Stimulated activated CD4-positive, alpha-beta T cell treated with anti-CD3 and anti-CD28 coated beads, TNF-alpha, amount 100 ng/mL, for 1 hour (primary cell): Measurements from ENCODE around the gene GNG12.
"Not testable (repeated sequence)": the region's sequence is repeated elsewhere in the genome, so short reads cannot be mapped to it uniquely, and the experiment has no call there.

Experiments used
- DNase-seq, 3 donors: peaks; one replicate each; pipeline ENCODE4 v3.0.0-alpha.2; 2020; ENCODE audit warnings: low read depth in 3 of 3, low spot score in 1 of 3

The GNG12 gene

DNA sequence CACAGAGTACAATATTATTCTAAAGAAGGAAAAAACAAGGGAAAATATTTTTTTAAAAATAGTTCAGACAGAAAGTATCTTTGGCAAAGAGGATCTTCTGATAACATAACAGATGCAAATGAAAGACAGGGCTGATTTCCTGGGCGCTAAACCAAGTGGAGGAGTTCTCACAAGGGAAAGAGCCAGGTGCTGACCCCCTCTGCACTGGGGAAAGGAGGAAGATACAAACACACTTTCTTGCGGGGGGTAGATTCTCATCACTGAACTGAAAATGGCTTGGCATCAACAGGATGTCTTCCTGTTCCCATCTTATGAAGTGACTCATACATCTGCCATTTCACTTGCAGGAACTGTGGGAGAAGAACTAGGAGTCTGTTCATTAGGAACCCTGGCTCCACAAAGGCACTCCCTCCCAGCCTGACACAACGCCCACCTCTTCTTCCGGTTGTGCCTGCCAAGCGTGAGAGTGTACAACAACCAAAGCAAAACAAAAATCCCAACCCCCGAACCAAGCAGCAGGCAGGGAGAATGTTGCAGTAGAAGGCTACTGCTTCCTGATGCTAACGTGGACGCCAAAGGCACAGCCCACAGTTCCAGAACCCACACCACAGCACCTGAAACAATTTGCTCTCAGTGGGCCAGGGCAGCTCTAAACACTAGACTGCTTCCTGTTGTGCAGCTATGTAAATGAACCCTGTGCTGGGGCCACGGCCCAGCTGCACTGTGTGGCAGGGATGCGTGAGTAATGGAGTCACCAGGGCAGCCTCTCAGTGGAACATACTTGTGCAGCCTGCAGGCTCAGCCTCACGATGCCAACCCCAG is 97.2 kb downstream of the GNG12 start:
- peak in 1 of 3 donors; percentile 7 for DNase-seq

DNA sequence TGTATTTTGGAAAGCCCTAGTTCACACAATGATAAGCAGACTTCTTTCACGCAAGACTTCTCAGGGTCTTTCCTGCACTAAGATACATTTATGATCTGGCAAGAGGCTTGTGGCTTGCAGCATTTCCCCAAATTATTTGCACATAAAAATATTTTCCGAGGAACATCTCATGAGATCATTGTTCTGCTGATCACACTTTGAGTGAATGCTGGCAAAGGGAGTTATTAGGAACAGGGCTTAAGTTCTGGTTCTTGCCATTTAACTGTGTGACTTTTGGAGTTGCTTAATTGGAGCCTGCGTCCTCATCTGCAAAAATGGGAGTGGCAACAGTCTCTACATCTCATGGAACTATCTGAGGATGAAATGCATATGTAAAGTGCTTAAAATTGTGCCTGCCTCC is 98.1 kb downstream of the GNG12 start:
- no peak for DNase-seq

DNA sequence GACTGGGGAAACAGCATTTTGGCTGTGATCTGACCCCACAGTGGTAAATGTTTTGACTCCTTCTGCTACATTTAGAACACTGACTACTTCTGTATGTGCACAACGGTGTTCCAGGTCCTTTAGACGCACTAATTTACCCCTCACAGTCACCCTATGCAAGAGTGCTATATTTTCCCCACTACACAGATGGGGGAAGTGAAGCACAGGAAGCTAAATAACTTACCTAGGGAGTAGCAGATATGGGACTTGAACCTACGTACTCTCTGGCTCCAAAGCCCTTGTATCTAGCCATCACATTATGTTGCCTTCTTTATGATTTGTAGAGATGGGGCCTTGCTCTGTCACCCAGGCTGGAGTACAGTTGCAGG is 99.0 kb downstream of the GNG12 start:
- no peak for DNase-seq

DNA sequence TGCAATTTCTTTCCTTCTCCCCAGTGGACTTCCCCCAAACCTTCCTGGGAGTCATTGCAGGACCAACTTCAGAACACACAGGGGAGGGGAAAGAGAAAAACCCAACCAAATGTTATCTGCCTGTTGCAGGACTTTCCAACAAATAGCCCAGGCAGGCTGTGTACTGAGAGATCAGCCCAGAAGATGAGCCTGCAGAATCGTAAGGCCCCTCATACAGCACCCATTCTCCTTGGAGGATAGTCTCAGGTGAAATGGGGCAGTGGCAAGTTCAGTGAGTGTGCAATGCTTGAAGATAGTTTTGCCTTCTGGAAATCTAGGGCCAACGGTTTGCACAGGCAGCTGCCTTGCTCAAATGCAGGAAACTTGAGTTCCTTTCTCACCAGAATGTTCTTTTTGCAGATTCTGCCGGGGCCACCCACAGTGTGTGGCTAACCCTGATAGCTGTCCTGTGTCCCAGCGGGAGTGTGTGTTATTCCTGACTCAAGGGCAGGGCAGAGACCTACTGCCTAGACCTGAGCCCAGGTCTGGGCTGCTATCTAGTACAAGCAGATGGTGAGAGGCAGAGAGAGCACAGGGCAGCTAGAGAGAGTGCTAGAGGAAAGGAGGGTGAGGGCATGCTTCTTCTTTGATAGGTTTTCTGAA is 99.5 kb downstream of the GNG12 start:
- DNase-seq: no peak

DNA sequence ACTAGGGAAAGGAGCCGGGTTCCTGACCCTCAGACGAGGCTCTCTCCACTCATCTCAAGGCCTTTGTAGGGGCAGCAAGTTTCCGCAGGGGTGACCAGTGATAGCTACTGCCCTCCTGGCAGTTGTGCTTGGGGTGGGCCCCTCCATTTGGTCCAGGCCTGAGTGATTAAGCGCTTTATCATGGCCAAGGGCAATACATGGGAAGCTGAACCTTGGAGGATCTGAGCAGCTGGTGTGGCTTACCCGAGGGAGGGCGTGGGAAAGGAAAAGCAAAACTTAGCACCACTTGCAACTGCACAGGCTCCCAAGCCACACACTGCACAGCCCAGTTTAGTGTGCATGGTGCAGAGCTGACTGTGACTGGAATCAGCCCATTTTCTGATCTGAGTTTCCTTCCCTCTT is 100.5 kb downstream of the GNG12 start:
- no peak for DNase-seq

DNA sequence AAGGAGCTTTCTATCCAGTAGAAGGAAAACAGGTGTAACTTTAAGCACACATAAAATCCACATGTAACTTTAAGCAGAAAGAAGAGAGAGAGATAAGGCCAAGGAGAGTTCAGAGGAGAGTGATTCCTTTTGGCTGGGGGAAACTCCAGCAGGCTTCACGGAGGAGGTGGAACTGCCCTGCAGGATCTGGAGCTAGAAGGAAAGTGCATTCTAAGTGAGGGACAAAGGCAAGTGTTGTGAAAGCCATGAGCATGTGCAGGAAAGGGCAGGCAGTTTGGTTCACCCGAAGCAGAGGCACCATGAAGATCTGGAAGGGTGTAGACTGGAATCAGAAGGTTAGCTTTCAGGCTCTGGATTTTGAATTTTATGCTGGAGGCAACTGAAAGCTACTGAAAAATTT is 101.9 kb downstream of the GNG12 start:
- DNase-seq: no peak

DNA sequence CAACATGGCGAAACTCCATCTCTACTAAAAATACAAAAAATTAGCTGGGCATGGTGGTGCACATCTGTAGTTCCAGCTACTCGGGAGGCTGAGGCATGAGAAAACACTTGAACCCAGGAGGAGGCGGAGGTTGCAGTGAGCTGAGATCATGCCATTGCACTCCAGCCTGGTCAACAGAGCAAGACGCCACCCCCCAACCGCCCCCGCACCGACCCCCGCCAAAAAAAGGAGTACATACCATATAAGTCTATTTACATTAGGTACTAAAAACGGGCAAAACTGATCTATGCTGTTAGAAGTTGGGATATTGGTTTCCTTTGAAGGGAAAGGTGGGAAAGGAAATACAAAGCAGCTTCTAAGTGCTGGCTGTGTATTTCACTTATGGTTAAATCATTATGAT is 103.0 kb downstream of the GNG12 start:
- not testable (repeated sequence) for DNase-seq

DNA sequence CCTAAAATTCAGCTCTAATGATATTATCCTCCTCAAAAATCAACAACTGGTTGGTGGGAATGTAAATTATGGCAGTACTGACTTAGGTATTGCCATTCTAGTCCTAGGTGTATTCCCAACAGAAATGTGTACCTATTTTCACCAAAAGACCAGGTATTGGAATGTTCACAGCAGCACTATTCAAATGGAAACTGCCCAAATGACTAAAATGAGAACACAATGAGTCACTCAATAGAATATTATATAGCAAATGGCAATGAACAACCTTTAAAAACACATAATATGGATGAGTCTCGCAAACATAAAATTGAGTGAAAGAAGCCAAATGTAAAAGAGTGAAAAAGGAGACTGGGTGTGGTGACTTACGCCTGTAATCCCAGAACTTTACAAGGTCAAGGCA is 103.4 kb downstream of the GNG12 start:
- no peak for DNase-seq

DNA sequence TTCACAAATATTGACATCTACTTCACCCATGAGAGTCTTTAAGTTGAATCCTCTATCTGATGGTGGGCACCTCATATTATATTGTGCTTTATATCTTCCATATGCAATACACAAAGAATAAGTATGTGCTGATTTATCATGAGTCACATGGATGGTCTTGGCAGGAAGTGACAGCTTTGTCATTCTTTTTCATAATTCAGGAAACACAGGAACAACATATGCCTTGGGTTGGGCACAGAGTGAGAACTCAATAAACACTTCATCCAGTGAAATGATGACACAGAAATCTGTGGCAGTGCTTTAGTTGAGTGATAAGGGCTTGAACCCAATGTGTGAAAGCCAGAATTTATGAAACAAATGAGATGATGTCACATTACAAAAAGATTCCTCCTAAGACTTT is 107.0 kb downstream of the GNG12 start:
- no peak for DNase-seq

DNA sequence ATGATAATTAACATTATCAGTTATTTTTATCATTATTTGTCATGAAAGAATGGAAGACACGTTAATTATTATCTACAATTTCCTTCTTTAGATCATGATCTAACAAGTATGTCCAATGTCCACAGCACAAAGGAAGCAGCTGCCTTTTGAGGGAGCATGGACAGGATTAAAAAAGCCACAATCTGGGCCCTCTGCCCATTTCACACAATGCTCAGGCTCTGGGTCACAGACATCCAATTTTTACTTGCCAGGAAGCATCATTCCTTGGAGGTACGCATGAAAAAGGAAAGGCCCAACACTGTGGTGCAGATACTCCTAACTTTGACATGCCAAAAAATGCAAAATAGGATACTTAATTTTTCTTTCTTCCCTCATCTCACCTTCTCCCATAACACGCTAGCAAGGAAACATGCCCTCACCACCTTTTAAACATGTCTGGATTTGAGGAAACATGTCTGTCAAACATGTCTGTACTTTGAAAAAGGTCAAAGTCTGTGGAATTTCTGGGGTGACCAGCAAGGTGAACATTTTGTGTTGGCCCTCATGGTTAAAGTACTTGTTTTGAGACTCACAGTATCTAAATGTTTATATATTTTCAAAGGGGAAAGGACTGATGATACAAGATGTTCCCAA is 108.2 kb downstream of the GNG12 start:
- DNase-seq: no peak

DNA sequence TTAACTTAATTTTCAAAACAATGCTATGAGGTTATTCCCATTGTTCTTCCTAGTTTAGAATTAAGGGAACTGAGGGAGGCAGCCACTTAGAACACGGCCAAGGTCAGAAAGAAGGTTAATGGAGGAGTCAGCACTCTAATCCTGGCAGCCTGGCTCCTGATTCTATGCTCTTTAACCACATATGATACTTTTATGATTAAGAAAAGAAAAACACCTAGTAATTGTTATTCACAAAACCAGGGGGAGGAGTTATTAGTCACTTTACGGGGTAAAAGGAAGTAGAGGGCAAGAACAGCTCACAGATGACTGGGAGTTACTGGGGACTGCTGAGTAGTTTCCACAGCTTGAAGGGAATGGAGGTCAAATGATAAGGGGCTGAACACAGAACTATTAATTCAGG is 109.6 kb downstream of the GNG12 start:
- DNase-seq: no peak

DNA sequence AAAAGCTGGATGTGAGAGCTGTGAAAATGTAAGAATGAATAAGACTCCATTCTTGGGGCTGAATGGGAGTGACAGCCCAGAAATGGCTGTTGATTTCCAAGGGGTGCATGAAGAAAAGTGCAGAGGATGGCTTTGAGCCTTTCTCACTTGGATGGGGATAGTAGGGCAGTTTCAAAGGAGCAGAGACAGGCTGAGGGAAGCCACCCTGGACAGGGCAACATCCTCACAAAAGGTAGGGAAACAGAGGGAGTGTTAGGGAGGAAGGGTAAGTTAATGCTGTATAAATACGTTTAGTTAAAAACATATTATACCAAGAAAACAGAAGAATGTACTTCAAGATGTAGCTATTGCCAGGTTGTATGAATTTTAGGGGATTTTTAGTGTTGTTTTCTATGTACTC is 110.1 kb downstream of the GNG12 start:
- no peak for DNase-seq

DNA sequence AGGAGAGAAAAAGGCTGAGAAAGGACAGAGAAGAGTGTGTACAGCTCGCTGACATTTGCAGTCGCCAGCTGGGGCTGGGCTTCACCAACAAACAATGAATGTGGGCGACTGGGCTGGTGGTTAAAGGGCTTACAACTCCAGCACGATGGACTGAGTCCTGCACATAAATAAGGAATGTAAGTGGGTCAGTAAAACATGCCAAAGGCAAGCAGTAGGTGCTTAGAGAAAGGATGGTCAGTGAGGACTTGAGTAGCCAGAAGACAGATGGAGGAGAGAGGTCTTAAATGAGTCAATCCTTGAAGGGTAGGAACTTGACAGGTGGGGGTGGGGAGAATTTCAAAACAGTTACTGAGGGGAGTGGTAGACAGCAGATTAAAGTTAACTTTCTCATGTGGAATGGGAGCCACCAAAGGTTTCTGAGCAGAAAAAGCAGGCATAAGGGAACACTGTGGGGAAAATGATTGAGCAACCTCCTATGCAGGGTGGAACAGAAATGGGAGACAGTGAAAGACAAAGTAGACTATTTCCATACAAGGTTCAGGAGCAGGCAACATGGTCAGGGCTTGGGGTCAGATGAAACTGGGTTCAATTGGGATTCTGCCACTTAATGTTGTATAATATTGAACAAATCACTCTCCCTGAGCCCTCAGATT is 110.8 kb downstream of the GNG12 start:
- DNase-seq: no peak

DNA sequence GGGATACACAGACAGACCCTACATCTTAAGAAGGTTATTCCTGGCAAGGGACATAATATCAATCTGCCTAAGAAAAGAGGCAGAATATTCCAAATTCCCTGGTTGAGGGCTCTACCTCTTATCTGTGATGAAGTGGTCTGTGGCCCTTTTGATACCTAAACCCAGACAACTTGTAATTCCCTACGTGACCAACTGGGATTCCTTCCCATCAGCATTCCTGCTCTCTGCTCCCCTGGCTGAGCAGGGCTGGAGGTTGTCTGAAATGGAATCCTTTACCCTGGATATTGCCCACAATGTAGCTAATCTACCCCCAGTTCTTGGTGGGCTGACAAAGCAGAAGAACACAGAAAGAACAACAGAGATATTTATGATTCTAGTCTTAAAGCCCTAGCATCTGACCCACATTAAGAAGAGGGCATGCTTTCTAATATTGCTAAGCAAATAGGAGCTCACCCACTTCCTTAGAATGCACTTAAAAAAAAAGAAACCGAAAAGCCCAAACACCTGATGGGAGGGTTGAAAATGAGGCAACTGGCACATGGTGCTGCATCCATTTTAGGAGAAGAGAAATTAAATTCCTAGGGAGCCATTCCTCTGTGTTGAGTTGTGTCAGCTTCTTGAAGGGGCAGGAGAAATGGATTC is 111.5 kb downstream of the GNG12 start:
- no peak for DNase-seq

DNA sequence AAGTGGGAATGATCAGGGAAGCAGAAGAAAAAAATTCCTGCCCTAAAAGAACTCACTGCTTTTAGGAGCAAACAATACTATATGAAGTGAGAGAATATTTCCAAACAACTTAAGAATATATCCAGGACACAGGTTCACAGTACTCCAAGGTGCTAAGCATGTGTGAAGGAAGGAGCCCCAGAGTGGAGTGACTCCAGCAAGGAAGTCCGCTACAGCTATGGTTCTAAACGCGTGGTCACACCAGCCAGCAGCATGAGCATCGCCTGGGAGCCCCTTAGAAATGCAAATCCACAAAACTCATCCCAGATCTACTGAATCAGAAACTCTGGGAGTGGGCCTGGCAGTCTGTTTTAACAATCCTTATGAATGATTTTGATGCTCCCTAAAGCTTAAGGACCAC is 112.2 kb downstream of the GNG12 start:
- no peak for DNase-seq

DNA sequence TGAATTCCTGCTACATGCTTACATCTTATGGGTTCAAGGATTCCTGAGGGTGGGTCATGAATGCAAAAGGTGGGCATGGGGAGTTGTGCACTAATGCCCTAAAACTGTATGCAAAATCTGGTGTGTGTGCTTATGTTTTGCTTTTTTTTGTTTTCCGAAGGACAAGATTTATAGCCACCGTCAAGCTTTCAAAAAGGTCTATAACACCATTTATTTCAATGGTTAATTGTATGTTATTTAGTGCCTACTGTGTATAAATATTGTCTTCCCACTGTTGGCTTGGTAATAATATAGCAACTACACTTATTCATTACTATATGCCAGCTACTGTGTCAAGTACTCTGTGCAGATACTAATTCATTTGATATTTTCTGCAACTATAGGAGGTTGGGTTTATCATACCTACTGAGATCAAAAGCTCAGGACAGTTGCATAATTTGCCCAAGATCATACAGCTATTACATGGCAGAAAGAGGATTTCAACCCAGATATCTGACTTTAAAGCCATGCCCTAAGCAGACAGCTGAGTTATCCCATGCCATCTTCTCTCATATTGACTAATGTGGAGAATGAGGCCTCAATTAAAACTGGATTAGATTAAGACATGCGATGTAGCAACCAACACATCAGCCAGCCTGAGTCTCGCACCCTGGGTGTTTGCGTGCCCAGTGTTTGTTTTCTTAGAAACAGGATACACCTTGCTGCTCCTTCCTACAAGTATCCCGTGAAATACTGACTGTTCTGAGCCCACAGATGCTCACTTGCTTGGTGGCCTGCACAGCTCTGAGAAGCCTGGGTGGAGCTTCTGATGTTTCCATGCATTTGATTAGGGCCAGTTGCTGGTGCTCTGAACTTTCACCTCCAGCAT is 113.7 kb downstream of the GNG12 start:
- DNase-seq: no peak

DNA sequence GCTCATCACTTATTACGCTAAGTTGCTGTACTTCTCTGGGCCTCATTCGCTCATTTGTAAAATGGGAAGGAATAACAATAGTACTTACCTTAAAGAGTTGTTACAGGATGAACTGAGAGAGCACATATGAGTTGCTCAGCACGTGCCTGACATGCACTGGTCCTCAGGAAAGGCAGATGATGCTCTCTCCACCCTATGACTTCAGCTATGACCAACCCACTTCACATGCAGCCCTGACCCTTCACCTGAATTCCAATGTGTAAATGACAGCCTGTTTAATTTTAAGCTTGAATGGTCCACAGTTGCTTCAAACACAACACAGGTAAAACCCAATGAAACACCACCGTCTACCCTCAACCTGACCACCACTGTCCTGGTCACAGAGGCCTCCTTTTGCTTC is 115.4 kb downstream of the GNG12 start:
- DNase-seq: no peak

DNA sequence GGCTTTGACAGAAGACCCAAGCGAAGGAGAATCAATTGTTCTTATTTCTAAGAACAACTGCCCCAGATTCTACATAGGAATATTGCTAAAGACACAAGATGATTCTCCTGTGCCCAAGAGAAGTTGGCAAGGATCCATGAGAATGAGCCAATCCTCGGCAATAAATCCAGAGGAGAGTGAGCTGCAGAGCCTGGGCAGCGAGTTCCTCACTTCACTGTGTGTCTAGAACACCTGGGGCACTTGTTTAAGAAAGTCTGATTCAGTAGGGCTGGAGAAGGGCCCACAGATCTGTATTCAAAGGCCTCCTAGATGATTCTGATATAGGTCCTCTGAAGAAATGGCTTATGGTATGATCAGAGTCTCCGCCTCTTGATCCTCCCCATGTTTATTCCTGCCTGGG is 116.5 kb downstream of the GNG12 start:
- no peak for DNase-seq

DNA sequence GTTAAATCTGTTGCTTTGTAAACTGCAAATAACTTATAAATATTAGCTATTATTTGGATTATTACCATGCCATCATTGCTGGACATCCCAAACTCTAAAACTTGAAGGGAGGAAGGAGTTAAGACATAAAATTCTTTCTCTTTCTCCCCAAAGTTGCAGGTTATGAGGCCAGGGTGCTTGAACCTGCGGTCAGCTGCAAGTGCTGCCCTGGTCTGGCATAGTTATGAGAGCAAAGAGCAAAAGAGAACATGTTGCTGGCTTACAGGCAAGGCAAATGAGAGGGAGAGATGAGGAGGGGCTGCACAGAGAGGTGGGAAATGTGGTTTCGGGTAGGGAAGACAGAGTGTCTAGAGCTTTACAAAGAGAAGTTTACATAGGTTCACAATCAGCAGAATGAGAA is 117.4 kb downstream of the GNG12 start:
- no peak for DNase-seq

DNA sequence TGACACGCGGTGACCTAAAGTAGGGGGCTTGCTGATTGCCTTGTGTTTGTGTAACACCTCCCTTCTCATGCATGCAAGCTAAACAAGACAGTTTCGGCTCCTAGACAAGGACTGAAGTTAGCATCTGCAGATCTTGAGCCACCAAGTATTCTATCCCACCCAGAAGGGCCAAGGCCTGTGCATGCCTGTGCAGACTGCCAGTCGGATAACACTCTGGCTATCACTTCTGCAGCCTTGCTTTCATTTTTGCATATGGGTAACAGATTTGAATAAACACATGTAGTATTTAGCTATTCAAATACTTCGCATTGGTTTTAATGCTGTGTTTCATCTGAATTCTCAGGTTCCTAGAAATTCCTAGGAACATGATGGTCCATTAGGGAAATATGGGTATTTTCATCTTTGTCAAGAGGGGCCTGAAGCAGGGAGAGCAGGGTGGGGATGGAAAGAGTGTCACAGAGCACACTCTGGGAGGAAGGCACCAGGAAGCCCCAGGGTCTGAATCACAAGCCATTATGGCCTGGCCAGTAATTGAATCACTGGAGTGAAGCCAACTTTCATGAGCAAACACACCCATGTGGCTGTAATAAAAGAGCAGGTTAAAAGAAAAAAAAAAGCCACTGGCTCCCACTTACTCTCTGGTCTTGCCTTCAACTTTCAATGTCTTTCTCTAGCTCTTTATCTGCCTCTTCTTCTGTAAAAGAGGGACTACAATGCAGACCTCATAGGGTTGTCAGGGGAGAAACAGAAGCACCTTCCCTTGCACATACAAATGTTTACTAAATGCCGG is 120.0 kb downstream of the GNG12 start:
- no peak for DNase-seq
